ENCODE results near the gene TRIM51. TPM values are rescaled to one million over a fixed set of nuclear protein-coding genes. Genes with fewer than 3 reads are reported as not detected.

The TRIM51 gene
- total RNA-seq, 1 experiment from 2014 or later = not detected

Other genes with a start within 250 kb of the TRIM51 start
- gene OR4P4, start 248.2 kb upstream of the TRIM51 start, total RNA-seq (2014; rRNA removed; shearing (Covaris generic); ENCODE audit: low replicate concordance) = not detected in 2 replicates
- not detected in 2 replicates for gene OR4S2, start 235.0 kb upstream of the TRIM51 start, total RNA-seq (2014; rRNA removed; shearing (Covaris generic); ENCODE audit: low replicate concordance)
- not detected in 2 replicates for gene OR4C6, start 221.1 kb upstream of the TRIM51 start, total RNA-seq (2014; rRNA removed; shearing (Covaris generic); ENCODE audit: low replicate concordance)
- gene OR5D13, start 109.9 kb upstream of the TRIM51 start, total RNA-seq (2014; rRNA removed; shearing (Covaris generic); ENCODE audit: low replicate concordance) = not detected in 2 replicates
- gene OR5D14, start 87.7 kb upstream of the TRIM51 start, total RNA-seq (2014; rRNA removed; shearing (Covaris generic); ENCODE audit: low replicate concordance) = not detected in 2 replicates
- gene OR5L1, start 71.9 kb upstream of the TRIM51 start, total RNA-seq (2014; rRNA removed; shearing (Covaris generic); ENCODE audit: low replicate concordance) = not detected in 2 replicates
- gene OR5D18, start 63.7 kb upstream of the TRIM51 start, total RNA-seq (2014; rRNA removed; shearing (Covaris generic); ENCODE audit: low replicate concordance) = not detected in 2 replicates
- gene OR5L2, start 56.1 kb upstream of the TRIM51 start, total RNA-seq (2014; rRNA removed; shearing (Covaris generic); ENCODE audit: low replicate concordance) = not detected in 2 replicates
- not detected in 2 replicates for gene OR5D16, start 44.5 kb upstream of the TRIM51 start, total RNA-seq (2014; rRNA removed; shearing (Covaris generic); ENCODE audit: low replicate concordance)
- not detected in 2 replicates for gene OR5W2, start 31.3 kb downstream of the TRIM51 start, total RNA-seq (2014; rRNA removed; shearing (Covaris generic); ENCODE audit: low replicate concordance)
- not detected in 2 replicates for gene OR5I1, start 53.1 kb downstream of the TRIM51 start, total RNA-seq (2014; rRNA removed; shearing (Covaris generic); ENCODE audit: low replicate concordance)
- gene OR10AG1, start 86.6 kb downstream of the TRIM51 start, total RNA-seq (2014; rRNA removed; shearing (Covaris generic); ENCODE audit: low replicate concordance) = not detected in 2 replicates
- not detected in 2 replicates for gene OR5F1, start 111.3 kb downstream of the TRIM51 start, total RNA-seq (2014; rRNA removed; shearing (Covaris generic); ENCODE audit: low replicate concordance)
- gene OR5AS1, start 144.4 kb downstream of the TRIM51 start, total RNA-seq (2014; rRNA removed; shearing (Covaris generic); ENCODE audit: low replicate concordance) = not detected in 2 replicates
- not detected in 2 replicates for gene OR8I2, start 210.0 kb downstream of the TRIM51 start, total RNA-seq (2014; rRNA removed; shearing (Covaris generic); ENCODE audit: low replicate concordance)
- gene OR8H2, start 220.4 kb downstream of the TRIM51 start, total RNA-seq (2014; rRNA removed; shearing (Covaris generic); ENCODE audit: low replicate concordance) = not detected in 2 replicates
- gene OR8H3, start 239.1 kb downstream of the TRIM51 start, total RNA-seq (2014; rRNA removed; shearing (Covaris generic); ENCODE audit: low replicate concordance) = not detected in 2 replicates

Data from Caki2 (cell line).